NCI-H146 (cell line): ENCODE measurements around the gene DTX2.
"Not testable (repeated sequence)": the region's sequence is repeated elsewhere in the genome, so short reads cannot be mapped to it uniquely, and the experiment has no call there.

ENCODE experiments used
- DNase-seq: peaks from one replicate; lab custom pipeline; 2025; lab: John Stamatoyannopoulos, UW

The DTX2 gene

DNA sequence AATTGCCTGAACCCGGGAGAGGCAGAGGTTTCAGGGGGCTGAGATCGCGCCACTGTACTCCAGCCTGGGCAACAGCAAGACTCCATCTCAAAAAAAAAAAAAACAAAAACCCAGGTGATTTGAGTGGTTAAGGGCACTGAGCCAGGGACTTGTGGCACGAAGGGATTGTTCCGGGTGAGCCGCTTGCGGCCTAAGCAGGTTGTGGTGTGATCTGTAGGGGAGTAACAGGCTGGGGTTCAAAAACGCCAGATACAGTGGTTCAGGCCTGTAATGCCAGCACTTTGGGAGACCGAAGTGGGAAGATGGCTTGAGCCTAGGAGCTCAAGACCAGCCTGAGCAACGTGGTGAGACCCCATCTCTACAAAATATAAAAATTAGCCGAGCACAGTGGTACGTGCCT, 17.7 kb upstream of the DTX2 start:
- not testable (repeated sequence) for DNase-seq

DNA sequence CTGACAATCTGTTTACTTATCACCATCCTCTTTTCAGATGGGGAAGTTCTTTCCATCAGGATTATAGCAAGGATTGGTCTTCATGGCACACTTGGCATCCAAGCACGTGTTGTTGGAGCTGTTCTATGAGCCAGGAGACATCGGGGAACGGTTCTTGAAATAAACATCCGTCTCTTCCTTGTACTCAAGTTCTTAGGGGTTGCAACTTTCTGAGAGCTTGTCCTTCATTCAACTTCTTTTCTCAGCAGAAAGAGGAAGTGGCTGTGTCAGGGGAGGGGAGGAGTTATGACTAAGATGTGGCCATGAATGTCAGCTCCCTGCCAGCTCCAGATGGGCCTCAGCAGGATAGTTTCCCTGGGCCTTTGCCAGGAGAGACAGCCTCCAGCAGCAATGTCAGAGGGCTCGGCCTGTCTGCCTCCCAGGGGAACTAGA, 15.9 kb upstream of the DTX2 start:
- DNase-seq, result not testable (repeated sequence)

DNA sequence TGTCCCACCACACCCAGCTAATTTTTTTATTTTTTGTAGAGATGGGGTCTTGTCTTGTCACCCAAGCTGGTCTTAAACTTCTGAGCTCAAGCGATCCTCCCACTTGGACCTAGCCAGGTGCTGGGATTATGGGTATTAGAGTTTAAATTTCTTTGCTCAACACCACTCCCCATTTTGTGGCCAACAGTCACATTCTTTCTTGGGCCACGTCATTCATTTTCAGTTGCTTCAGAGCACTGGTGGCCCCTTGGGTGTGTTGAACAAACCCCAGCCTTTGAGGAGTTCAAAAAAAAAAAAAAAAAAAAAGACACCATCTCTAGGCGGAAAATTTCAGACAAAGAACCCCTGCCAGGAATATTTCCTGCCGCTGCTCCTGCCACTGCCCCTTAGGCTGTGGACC, 4.5 kb upstream of the DTX2 start:
- DNase-seq, result not testable (repeated sequence)

DNA sequence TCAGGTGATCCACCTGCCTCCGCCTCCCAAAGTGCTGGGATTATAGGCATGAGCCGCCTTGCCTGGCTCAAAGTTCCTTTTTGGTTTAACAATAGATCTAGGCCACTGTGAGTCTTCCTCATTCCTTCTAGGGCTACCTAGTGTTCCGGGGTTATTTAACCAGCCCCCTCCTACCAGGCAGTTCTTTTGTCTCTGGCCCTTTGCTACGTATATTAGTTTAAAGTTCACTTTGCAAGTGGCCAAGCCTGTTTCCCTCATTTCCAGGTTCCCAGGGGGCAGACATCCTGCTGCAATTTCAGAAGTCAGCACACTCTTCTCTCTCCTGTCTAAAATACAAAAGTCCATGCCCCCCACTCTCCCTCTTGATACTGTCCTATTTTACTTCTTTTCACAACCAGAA, 3.0 kb upstream of the DTX2 start:
- not testable (repeated sequence) for DNase-seq

DNA sequence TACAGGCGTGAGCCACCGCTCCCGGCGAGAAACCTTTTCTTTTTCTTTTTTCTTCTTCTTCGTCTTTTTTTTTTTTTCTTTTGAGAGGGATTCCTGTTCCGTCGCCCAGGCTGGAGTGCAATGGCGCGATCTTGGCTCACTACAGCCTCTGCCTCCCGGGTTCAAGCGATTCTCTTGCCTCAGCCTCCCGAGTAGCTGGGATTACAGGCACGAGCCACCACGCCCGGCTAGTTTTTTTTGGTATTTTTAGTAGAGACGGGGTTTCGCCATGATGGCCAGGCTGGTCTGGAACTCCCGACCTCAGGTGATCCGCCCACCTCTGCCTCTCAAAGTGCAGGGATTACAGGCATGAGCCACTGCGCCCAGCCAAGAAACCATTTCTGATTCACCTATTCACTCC, 742 bp upstream of the DTX2 start:
- DNase-seq, result not testable (repeated sequence)

DNA sequence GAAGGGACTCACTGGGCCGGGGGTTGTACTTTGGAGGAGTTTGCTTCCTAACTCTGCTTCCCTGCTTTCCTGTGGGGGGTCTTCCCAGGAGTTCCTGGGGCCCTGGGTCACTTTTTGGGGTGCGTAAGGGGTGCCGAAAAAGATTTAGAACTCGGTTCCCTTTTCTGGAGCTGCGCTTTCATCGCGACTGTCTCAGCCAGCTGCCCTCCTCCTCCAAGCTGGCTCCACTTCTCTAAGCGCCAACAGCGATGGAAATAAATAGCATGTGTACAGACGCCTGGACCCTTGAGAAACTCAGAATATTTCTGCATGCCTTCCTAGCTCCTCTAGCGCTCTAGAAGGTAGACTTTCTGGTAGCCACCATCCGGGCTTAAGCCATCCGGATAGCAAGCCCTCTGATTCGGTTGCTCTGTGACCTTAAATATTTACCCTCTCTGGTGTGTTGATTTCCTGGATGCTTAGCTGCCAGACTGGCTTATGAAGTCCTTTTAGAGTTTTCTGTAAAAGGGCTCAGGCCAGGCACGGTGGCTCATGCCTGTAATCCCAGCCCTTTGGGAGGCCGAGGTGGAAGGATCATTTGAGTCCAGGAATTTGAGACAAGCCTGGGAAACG, 868 bp downstream of the DTX2 start:
- DNase-seq, result not testable (repeated sequence)

DNA sequence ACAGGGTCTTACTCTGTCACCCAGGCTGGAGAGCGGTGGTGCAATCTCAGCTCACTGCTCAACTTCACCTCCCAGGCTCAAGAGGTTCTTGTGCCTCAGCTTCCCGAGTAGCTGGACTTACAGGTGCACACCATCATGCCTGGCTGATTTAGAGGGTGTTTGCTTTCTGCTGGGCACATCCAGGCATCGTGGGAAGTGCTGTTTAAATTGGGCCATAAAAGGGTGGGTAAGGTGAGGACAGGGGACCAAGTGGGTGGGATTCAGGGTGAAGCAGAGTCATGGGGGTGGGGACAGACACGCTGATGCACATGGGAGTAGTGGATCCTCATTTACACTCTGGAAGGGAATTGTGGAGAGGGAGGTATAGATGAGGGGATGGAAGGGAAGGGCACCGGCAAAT, 3.5 kb downstream of the DTX2 start:
- not testable (repeated sequence) for DNase-seq

DNA sequence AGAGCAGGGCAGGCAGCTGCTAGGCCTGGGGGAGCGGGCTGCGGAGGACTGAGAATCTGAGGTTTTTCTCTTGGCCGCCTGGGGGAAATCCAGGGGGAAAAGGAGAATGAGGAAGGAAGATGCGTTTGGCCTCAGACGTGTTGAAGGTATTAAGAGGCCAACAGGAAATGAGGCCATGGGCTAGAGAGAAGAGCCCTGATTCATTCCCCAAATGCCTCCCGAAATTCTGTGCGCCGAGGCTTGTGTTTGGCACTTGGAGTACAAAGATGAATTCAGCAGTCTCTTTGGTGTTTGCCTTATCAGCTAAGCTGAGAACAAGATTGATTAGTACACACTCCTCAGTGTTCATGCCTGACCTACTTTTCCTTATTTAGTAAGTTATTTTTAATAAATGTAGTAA, 4.4 kb downstream of the DTX2 start:
- DNase-seq, result not testable (repeated sequence)

DNA sequence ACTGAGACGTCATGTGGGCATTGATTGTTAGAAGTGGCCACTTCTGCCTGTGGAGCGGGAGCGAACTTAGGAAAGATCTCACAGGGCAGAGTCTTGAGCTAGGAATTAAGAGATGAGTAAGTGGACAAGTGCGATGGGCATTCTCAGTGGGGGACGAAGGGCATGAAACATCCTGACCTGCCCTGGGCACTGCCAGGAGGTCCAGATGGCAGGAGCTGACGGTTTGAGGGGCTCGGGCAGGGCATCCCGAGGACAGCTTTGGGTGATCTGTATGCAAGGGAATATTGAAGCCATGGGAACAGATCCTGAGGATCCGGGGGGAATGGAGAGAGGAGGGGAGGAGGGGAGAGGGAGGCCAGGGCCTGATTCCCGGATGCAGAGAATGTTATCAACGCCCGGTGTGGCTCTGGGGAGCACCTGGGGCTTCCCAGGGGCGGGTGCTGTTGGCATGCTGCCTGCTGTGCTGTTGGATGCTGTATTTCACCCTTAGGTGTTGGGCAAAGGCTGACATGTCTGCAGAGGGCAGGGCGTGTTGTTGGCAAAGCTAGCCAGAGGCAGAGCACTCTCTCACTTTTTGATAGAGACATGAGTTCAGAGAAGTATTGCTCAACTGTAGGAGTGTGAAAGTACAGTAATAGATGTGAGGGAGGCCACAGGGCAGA, 6.4 kb downstream of the DTX2 start:
- not testable (repeated sequence) for DNase-seq

DNA sequence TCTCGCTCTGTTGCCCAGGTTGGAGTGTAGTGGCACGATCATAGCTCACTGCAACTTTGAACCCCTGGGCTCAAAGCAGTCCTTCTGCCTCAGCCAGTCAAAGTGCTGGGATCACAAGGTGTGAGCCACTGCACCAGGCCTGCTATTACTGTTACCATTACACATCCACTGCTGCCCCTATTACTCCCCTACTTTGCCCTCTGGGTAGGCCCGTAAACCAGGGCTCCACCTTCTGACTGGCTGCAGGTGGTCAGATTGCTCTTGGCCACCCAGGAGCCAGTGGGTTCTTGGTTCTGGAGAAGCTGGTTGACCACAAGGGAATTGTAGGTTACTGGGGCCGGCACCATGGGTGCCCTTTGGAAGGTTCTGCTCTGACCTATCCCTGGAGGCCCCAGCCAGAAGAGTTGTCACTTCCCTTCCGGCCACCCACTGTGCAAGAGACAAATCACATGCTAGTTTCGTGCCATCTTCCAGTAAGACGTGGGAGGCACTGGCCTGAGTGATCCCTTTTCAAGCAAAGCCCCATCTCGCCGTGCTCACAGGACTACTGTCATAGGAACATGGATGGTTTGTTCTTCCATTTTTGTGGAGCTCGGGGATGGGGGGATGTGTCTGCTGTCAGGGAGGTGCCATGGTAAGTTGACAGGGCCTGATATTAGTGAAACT, 10.2 kb downstream of the DTX2 start:
- DNase-seq, result not testable (repeated sequence)

DNA sequence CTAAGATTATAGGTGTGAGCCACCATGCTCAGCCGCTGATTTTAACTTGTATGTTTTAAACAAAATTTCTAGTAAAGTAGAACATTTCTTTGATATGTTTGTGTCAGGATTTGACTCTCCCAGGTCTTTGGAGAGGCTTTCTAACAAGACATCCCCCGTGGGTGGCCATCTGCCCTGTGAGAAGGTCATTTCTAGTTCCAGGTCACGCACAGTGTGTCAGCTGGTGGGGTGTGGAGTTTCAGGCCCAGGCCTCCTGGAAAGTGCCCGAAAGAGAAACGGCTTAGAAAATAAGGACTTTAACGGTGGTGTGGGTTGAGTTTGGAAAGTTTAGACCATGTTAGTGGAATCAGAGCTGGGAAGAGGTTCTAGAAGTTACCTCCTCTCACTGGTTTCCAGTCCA, 11.6 kb downstream of the DTX2 start:
- DNase-seq, result not testable (repeated sequence)

DNA sequence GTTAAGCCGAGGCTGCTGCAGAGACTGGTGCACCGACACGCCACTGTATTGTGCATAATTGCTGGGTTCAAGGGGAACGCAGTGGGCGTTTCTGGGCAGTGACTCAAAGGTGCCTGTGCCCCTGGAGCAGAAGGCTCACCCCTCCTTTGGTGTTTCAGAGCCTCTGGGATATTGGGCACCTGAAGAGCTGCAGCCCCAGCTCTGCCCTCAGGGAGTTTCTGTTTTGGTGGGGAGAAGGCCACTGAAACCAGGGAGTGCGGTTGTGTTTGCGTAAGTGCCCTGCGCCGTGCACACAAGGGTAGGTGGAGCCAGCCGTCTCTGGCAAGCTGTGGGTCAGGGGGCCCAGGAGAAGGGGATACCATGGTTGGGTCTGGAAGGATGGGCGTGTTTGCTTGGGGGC, 14.8 kb downstream of the DTX2 start:
- DNase-seq, result not testable (repeated sequence)

DNA sequence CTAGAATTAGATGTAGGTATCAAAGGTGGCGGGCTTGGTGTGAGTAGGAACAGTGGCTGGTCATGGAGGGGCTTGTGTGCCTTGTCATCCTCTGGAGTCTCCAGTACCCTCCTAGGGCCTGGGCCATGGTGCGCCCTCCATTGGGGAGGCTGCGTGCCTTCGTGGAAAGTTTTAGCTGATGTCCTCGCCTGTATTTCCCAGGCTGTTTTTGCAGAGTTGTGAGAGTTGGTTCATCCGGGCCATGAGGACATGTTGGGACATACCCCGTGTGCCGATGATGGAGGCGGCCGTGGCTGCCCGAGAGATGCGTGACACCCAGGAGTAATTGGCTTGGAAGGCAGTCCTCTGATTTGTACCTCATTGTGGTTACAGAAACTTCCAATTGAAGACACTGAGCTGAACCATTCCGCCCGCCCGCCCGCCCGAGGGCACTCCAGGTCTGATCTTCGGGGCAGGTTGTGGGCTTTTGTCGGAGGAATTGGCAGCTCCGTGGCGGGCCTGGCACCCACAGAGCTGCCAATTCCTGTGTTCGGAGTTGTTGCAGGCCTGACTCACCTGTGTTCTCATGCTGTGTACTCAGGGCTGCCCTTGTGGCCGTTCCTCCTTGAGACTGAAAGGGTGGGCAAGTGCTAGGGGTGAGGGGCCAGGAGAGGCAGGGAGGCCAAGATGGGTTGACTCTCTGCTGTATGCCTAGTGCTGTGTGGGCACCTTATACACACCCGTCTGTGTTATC, 15.4 kb downstream of the DTX2 start:
- not testable (repeated sequence) for DNase-seq

DNA sequence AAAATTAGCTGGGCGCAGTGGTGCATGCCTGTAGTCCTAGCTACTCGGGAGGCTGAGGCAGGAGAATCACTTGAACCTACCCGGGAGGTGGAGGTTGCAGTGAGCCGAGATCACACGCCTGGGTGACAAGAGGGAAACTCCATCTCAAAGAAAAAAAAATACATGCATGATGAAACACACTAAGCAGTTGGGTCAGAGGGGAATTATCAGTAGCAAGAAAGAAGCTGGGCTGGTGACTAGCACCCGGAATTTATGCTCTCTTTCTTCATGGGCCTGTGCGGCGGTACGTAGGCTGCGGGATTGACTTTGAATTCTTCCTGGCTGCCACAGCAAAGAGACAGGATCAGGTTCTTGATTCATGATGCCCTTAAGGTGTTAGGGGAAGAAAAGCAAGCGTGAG, 18.1 kb downstream of the DTX2 start:
- DNase-seq, result not testable (repeated sequence)

DNA sequence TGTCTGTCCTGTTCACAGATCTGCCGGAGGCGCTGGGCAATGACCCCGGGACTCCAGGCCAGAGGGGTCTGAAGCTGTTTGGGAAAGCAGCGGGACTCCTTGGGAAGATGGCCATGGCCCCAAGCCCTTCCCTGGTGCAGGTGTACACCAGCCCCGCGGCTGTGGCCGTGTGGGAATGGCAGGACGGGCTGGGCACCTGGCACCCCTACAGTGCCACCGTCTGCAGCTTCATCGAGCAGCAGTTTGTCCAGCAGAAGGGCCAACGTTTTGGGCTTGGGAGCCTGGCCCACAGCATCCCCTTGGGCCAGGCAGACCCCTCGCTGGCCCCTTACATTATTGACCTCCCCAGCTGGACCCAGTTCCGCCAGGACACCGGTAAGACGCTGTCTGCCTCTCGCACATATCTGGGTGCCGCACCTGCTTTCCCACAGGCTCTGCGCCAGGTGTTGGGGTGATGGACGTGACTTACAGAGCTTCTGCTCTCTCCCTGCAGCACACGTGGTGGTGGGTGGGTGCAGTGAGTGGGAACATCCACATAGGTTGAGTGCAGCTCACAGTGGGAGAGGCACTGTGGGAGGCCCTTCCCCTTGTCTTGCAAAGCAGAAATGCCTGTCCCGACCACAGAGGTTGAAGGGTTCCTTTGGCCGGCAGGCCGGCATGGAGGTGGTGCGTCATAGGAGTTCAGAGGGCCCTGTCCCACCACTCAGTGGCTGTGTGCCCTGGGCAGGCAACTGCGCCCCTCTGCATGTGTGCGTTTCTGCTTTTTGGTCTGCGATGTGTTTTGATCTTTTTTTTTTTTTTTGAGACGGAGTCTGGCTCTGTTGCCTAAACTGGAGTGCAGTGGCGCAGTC, 19.1 kb downstream of the DTX2 start:
- not testable (repeated sequence) for DNase-seq

DNA sequence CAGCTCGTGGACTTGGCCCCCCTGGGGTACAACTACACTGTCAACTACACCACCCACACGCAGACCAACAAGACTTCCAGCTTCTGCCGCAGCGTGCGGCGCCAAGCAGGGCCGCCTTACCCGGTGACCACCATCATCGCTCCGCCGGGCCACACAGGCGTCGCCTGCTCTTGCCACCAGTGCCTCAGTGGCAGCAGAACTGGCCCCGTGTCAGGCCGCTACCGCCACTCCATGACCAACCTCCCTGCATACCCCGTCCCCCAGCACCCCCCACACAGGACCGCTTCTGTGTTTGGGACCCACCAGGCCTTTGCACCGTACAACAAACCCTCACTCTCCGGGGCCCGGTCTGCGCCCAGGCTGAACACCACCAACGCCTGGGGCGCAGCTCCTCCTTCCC, 21.2 kb downstream of the DTX2 start:
- DNase-seq, result not testable (repeated sequence)

DNA sequence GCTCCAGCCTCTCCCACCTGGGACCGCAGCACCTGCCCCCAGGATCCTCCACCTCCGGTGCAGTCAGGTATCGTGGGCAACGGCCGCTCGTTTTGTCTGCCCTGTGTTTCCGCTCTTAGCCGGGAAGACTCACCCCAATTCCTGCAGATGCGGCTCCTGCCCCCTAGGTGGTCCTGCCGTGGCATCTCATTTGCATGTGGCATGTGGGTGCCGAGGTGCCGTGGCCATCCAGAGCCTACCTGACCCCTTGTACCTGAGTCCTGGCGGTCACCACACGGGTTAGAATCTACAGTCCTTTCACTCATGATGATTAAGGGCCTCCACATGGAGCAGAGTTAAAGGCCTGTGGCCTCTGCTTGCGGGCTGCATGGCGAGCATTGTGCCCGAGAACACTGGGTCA, 21.6 kb downstream of the DTX2 start:
- DNase-seq, result not testable (repeated sequence)

DNA sequence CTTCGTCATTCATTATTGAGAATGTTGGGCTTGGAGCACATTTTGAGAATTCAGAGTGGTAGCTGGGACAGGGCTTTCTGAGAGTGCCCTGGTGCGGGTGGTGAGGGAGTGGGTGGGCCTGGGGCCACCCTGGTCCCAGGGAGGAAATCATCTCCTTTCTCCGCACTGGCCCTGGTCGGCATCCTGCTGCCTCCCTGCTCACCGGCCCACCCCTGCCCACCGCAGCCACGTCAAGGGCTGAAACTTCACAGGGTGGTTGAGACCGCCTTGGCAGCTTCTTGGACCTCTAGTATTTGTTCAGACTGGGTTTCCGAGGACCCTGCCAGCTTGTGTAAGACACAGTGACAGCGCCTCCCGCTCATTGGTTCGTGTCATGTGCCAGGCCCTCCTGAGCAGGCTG, 22.9 kb downstream of the DTX2 start:
- not testable (repeated sequence) for DNase-seq

DNA sequence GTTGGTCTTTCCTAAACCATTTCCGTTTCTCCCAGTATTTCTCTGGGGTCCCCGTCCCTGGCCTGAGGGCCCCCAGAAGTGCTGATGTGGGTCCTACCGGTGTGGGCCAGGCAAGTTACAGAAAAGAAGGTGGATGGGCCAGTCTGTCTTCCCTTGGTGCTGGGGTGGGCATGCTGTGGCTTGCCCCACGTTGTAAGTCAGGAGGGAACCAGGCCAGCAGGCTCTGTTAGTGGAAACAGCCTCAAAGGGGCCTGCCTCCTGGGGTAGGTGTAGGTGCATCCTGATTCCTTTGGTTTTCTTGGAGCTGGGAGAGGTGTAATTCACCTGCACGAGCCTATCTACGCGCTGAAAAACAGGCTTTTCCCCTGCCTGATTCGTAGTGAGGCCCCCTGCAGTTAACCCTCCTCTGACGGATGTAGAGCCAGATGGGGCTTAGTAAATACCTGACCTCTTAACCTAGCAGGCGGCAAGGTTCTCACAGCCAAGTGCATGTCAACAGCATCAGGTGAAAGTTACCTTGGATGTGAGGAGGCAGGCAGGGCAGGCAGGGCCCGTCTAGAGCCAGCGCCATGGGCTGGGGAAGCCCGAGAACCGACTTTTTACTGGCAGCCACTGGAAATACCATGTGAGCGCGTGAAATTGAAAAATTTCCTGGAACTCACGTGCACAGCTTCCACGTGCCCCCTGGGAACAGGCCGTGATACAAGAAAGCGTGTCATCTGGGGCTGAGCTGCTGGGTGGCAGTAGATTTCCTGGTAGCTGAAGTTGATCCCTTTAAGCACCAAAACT, 24.5 kb downstream of the DTX2 start:
- not testable (repeated sequence) for DNase-seq

DNA sequence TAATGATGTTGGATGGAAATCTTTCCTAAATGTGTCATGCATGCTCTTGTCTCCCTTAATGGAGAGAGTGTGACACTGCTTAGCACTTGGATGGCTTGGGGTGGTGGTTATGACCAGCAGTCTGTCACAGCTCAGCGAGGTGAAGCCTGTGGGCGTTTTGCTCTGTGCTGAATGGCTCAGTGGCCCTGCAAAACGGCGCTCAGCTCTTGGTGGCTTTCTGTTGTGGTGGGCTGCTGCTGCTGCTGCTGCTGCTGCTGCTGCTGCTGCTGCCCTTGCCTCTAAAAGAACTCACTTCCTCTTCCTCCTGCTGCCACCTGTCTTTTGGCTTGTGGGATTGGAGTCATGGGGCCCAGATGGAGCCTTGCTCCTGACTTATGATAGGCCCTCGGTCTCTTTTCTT, 25.1 kb downstream of the DTX2 start:
- DNase-seq, result not testable (repeated sequence)

DNA sequence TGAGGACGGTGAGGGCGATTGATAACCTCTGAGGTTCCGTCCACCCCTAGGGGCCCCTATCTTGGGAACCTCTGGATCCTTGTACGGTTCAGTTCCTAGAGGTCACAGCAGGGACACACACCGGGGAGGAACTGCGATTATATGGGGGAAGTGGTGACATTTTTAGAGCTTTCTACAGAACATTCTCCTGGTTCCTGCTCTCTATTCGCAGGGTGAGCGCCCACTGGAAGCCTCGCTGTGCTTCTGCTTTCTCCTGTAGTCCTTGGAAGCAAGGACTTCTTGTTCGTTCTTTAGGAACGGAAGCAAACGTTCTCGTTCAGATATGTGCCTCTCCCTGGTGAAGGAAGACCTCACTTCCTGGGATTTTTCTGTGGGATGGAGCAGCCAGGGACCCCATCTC, 26.5 kb downstream of the DTX2 start:
- not testable (repeated sequence) for DNase-seq
